OCI-LY3 (cell line): Measurements from ENCODE around the gene BLTP3B.
"Not testable (repeated sequence)": the region's sequence is repeated elsewhere in the genome, so short reads cannot be mapped to it uniquely, and the experiment has no call there.

Source experiments
- H2AFZ ChIP-seq: fragments of 200-600, 300-600 bp; shearing (Covaris generic); 2 replicates; pipeline ENCODE4 v1.6.0; 2014; ENCODE audit warnings: antibody characterized with exemption, low read depth, low read length
- H3K27ac ChIP-seq: fragments of 200-600, 300-600 bp; sonication (generic); 2 replicates; pipeline ENCODE4 v1.5.1; 2014; ENCODE audit warnings: mild to moderate bottlenecking, low read length, moderate library complexity, mixed read lengths
- H3K27me3 ChIP-seq: fragments of 200-600, 300-600 bp; sonication (generic); 2 replicates; pipeline ENCODE4 v1.6.1; 2014; ENCODE audit warnings: low read depth, low read length, mixed read lengths
- H3K36me3 ChIP-seq: fragments of 200-600, 300-600 bp; sonication (generic); replicated peaks from 2 replicates; pipeline ENCODE3; 2014; ENCODE audit warnings: low read depth, low read length, mixed read lengths
- H3K4me1 ChIP-seq: fragments of 300-600, 200-600 bp; sonication (generic); 2 replicates; pipeline ENCODE4 v1.6.1; 2014; ENCODE audit warnings: low read length, mixed read lengths
- H3K4me2 ChIP-seq: fragments of 200-600, 300-600 bp; sonication (generic); 2 replicates; pipeline ENCODE4 v1.6.1; 2014; ENCODE audit warnings: low read length, mixed read lengths
- H3K4me3 ChIP-seq: fragments of 300-600, 200-600 bp; sonication (generic); 2 replicates; pipeline ENCODE4 v1.5.1; 2014; ENCODE audit warnings: antibody characterized with exemption, mild to moderate bottlenecking, low read length, moderate library complexity
- H3K79me2 ChIP-seq: fragments of 300-600, 200-600 bp; shearing (Covaris generic); 2 replicates; pipeline ENCODE4 v1.6.1; 2014; ENCODE audit warnings: mild to moderate bottlenecking, low read length, mixed read lengths
- H3K9ac ChIP-seq: fragments of 300-600, 200-600 bp; shearing (Covaris generic); 2 replicates; pipeline ENCODE4 v1.6.0; 2014; ENCODE audit warnings: mild to moderate bottlenecking, low read length, moderate library complexity
- H3K9me3 ChIP-seq: fragments of 200-600, 300-600 bp; shearing (Covaris generic); 2 replicates; pipeline ENCODE4 v1.6.1; 2014; ENCODE audit warnings: low read length, mixed read lengths; ENCODE audit not compliant: insufficient read depth
- H4K20me1 ChIP-seq: fragments of 200-600, 300-600 bp; sonication (generic); 2 replicates; pipeline ENCODE4 v1.6.1; 2016; ENCODE audit warnings: low read length, mixed read lengths; ENCODE audit not compliant: insufficient read depth
- EZH2phosphoT487 ChIP-seq: fragments of 200-600 bp; shearing (Covaris generic); IDR thresholded peaks from 2 replicates; pipeline ENCODE4 v1.6.1; 2018; ENCODE audit warnings: antibody characterized with exemption, mixed run types, low read depth
- TF ChIP-seq, protein P1 (sequence below): fragments of 200-600, 300-600 bp; sonication (generic); IDR thresholded peaks from 2 replicates; pipeline ENCODE4 v1.5.1; 2014; ENCODE audit warnings: antibody characterized with exemption, low read length, low read depth

BLTP3B gene

GRCh38 chr12:100142851-100143559 lies at the start of gene BLTP3B:
Gene BLTP3B (minus strand): TSS chr12:100142874. CDS start chr12:100142635, 239 bp downstream.
- Histone ChIP-seq H3K9ac (peak within 1 kb of the TSS; percentile 87), H3K27me3 (no peaks in the 10 kb centered on the region), H3K9me3 (no peaks in the 10 kb centered on the region), H2AFZ (peak within 1 kb of the TSS; percentile 81), H3K36me3 (no peaks in the 10 kb centered on the region), H3K4me2 (peak within 1 kb of the TSS; percentile 92), H4K20me1 (peaks cover 22% of the 10 kb centered on the region), H3K79me2 (peaks cover 44% of the 10 kb centered on the region), H3K4me1 (peaks cover 25% of the 10 kb centered on the region), H3K27ac (peak within 1 kb of the TSS; percentile 60), H3K4me3 (peak within 1 kb of the TSS; percentile 96)
- TF ChIP-seq EZH2phosphoT487: no peak
- TF ChIP-seq, protein P1, sequence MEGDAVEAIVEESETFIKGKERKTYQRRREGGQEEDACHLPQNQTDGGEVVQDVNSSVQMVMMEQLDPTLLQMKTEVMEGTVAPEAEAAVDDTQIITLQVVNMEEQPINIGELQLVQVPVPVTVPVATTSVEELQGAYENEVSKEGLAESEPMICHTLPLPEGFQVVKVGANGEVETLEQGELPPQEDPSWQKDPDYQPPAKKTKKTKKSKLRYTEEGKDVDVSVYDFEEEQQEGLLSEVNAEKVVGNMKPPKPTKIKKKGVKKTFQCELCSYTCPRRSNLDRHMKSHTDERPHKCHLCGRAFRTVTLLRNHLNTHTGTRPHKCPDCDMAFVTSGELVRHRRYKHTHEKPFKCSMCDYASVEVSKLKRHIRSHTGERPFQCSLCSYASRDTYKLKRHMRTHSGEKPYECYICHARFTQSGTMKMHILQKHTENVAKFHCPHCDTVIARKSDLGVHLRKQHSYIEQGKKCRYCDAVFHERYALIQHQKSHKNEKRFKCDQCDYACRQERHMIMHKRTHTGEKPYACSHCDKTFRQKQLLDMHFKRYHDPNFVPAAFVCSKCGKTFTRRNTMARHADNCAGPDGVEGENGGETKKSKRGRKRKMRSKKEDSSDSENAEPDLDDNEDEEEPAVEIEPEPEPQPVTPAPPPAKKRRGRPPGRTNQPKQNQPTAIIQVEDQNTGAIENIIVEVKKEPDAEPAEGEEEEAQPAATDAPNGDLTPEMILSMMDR: no peak

- Histone ChIP-seq H3K27ac (no peak overlapping the region), H3K79me2 (no peaks in the 10 kb centered on the region), H4K20me1 (0 out of 2 replicates have a peak, but pooled peaks cover 2% of the 10 kb centered on the region), H3K4me3 (no peak overlapping the region), H3K4me1 (peaks cover 6% of the 10 kb centered on the region; the same call in 1 of the 2 replicates), H2AFZ (no peak overlapping the region), H3K4me2 (no peak overlapping the region), H3K36me3 (peaks cover under 1% of the 10 kb centered on the region), H3K9me3 (no peaks in the 10 kb centered on the region), H3K27me3 (no peaks in the 10 kb centered on the region), H3K9ac (no peak overlapping the region)
- TF ChIP-seq, protein P1: no peak
- no peak for TF ChIP-seq EZH2phosphoT487
Observed at GRCh38 chr12:100189636-100190394, 47.1 kb upstream of the BLTP3B start.

GRCh38 chr12:100188888-100189635 lies 46.4 kb upstream of the BLTP3B start:
- not testable (repeated sequence) for H3K27ac ChIP-seq, H4K20me1 ChIP-seq, H3K79me2 ChIP-seq, H3K9me3 ChIP-seq, H3K4me2 ChIP-seq, H3K27me3 ChIP-seq, H3K9ac ChIP-seq, H3K4me1 ChIP-seq, H2AFZ ChIP-seq, H3K36me3 ChIP-seq, H3K4me3 ChIP-seq

DNA sequence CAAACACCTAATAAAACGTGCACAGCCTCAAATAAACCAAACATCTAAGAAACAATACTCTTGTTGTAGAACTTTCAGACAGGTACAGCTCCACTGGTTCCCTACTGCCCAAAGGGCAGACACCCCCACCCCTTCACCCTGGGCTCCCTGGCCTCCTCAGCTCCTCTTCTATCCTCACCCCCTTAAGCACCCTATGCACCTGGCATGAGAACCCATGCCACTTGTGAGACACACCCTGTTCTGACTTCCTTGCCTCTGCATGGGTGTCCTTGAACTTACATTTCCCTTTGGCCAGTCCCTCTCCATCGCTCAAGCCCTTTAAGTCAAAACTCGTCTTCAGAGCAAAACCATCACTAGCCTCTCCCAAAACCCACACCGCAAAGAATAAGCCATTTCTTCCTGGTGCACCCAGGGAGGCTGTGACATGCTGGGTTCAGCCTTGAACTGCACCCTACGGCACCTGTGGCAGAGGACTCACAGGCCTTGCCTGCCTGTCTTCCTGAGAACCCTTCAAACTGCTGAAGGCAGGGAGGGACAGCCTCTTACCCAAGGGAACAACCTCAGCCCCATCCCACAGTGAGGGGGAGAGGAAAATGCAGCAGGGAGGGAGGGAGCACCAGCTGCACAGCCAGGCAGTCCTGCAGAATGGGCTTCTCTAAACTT lies 45.3 kb upstream of the BLTP3B start:
- Histone ChIP-seq H3K4me2 (no peak overlapping the region), H3K4me3 (no peak overlapping the region), H3K9me3 (no peaks in the 10 kb centered on the region), H2AFZ (no peak overlapping the region), H4K20me1 (no peaks in the 10 kb centered on the region), H3K27me3 (no peaks in the 10 kb centered on the region), H3K27ac (no peak overlapping the region), H3K9ac (no peak overlapping the region), H3K36me3 (no peaks in the 10 kb centered on the region), H3K4me1 (peaks cover 6% of the 10 kb centered on the region; the same call in 1 of the 2 replicates), H3K79me2 (no peaks in the 10 kb centered on the region)
- TF ChIP-seq, protein P1: no peak
